Measurements from ENCODE around the gene CNGA3. TPM values are rescaled to one million over a fixed set of nuclear protein-coding genes. Genes with fewer than 3 reads are reported as not detected.

The CNGA3 gene
- total and polyA plus RNA-seq, 2 of the 8 experiments (the other 6 are each of a cell fraction or from before 2014, with no cell fraction given), result 0.02 TPM; not detected in 1

DNA sequence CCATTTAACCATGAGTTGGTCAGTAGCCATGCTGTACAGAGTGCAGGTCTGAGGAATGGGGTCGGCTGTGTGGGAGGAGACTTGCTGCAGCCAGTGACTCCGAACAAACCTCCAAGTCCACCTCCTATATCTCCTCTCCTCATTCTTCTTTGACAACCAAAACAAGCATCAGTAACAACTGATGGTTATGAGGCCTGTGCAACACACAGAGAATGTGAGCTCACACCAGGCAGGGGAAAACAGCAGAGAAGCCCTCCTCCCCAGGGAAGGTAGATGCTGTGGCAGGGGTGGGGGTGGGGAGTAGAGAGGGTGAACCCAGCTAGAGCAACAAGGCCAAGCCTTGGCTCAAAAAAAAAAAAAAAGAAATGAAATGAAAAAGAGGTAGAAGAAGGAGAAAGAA, 12.3 kb upstream of the CNGA3 start (continued):
- TF ChIP-seq SAP30 (IDR thresholded peaks at IDR 0.05; ENCODE audit: insufficient read depth, insufficient replicate concordance, low read length) (no peak), ASH2L (IDR thresholded peaks at IDR 0.05; ENCODE audit: low read length) (no peak)
